ENCODE data around the gene METTL8.

METTL8 gene

GRCh38 chr2:171310889-171311288, 122.9 kb downstream of the METTL8 start:
- no peak overlapping the region for H3K27ac ChIP-seq (ENCODE audit: poor library complexity, severe bottlenecking)

GRCh38 chr2:171309455-171310286, 124.1 kb downstream of the METTL8 start:
- Histone ChIP-seq H3K27ac (ENCODE audit: poor library complexity, severe bottlenecking) (no peak overlapping the region), H3K36me3 (ENCODE audit: low read depth) (no peaks in the 10 kb centered on the region), H3K4me1 (ENCODE audit: insufficient read depth, poor library complexity, severe bottlenecking) (no peaks in the 10 kb centered on the region), H3K27me3 (ENCODE audit: insufficient read depth, poor library complexity, severe bottlenecking) (no peaks in the 10 kb centered on the region), H3K9me3 (ENCODE audit: severe bottlenecking) (peaks cover 3% of the 10 kb centered on the region), H3K4me3 (ENCODE audit: severe bottlenecking) (no peak overlapping the region)
- DNase-seq (ENCODE audit: low spot score) = no peak
- no peak for TF ChIP-seq CTCF (IDR thresholded peaks at IDR 0.05; ENCODE audit: poor library complexity, severe bottlenecking)
- no peak for ATAC-seq (ENCODE audit: low read depth)

More at GRCh38 chr2:171310889-171311288, 122.9 kb downstream of the METTL8 start:
- Histone ChIP-seq H3K9me3 (ENCODE audit: severe bottlenecking) (peaks cover 3% of the 10 kb centered on the region), H3K36me3 (ENCODE audit: low read depth) (no peaks in the 10 kb centered on the region; the same call in 1 of the 2 replicates), H3K27me3 (ENCODE audit: insufficient read depth, poor library complexity, severe bottlenecking) (no peaks in the 10 kb centered on the region), H3K4me1 (ENCODE audit: insufficient read depth, poor library complexity, severe bottlenecking) (no peaks in the 10 kb centered on the region), H3K4me3 (ENCODE audit: severe bottlenecking) (no peak overlapping the region)
- TF ChIP-seq CTCF (IDR thresholded peaks at IDR 0.05; ENCODE audit: poor library complexity, severe bottlenecking) = no peak
- no peak for ATAC-seq (ENCODE audit: low read depth)
- no peak for DNase-seq (ENCODE audit: low spot score)

GRCh38 chr2:171308280-171309054, 125.3 kb downstream of the METTL8 start:
- TF ChIP-seq CTCF (IDR thresholded peaks at IDR 0.05; ENCODE audit: poor library complexity, severe bottlenecking) = no peak
- no peaks in the 10 kb centered on the region for H3K36me3 ChIP-seq (ENCODE audit: low read depth)
- no peak overlapping the region for H3K27ac ChIP-seq (ENCODE audit: poor library complexity, severe bottlenecking)
- H3K9me3 ChIP-seq (ENCODE audit: severe bottlenecking) = peaks cover 3% of the 10 kb centered on the region
- no peak overlapping the region for H3K4me3 ChIP-seq (ENCODE audit: severe bottlenecking)
- H3K27me3 ChIP-seq (ENCODE audit: insufficient read depth, poor library complexity, severe bottlenecking) = no peaks in the 10 kb centered on the region
- DNase-seq (ENCODE audit: low spot score) (no peak), ATAC-seq (ENCODE audit: low read depth) (no peak)
- H3K4me1 ChIP-seq (ENCODE audit: insufficient read depth, poor library complexity, severe bottlenecking) = no peaks in the 10 kb centered on the region

GRCh38 chr2:171307560-171307959, 126.2 kb downstream of the METTL8 start:
- Histone ChIP-seq H3K27ac (ENCODE audit: poor library complexity, severe bottlenecking) (no peak overlapping the region), H3K27me3 (ENCODE audit: insufficient read depth, poor library complexity, severe bottlenecking) (no peaks in the 10 kb centered on the region), H3K4me1 (ENCODE audit: insufficient read depth, poor library complexity, severe bottlenecking) (no peaks in the 10 kb centered on the region), H3K36me3 (ENCODE audit: low read depth) (no peaks in the 10 kb centered on the region), H3K4me3 (ENCODE audit: severe bottlenecking) (no peak overlapping the region), H3K9me3 (ENCODE audit: severe bottlenecking) (peaks cover 3% of the 10 kb centered on the region)
- ATAC-seq (ENCODE audit: low read depth) (no peak), DNase-seq (ENCODE audit: low spot score) (no peak)
- TF ChIP-seq CTCF (IDR thresholded peaks at IDR 0.05; ENCODE audit: poor library complexity, severe bottlenecking) = no peak
